ENCODE data around the gene MYH14. TPM values are rescaled to one million over a fixed set of nuclear protein-coding genes. Genes with fewer than 3 reads are reported as not detected.

MYH14 gene
- polyA plus RNA-seq, 1 experiment = not detected

- no peak overlapping the region for H3K4me3 ChIP-seq (ENCODE audit: low read depth, low read length)
- POLR2A ChIA-PET = no interaction called here
- no peaks in the 10 kb centered on the region for H3K36me3 ChIP-seq (ENCODE audit: control insufficient read depth, insufficient read depth, low read length)
- no peaks in the 10 kb centered on the region for H3K27me3 ChIP-seq (ENCODE audit: control insufficient read depth, insufficient read depth, low read length)
- no peak for TF ChIP-seq CTCF (IDR thresholded peaks at IDR 0.05; ENCODE audit: insufficient read depth, low read depth, low read length)
- no peak for DNase-seq (ENCODE audit: low read depth)
- CTCF ChIA-PET = no interaction called here
Measured at GRCh38 chr19:50238043-50238442, 34.6 kb downstream of the MYH14 start.

DNA sequence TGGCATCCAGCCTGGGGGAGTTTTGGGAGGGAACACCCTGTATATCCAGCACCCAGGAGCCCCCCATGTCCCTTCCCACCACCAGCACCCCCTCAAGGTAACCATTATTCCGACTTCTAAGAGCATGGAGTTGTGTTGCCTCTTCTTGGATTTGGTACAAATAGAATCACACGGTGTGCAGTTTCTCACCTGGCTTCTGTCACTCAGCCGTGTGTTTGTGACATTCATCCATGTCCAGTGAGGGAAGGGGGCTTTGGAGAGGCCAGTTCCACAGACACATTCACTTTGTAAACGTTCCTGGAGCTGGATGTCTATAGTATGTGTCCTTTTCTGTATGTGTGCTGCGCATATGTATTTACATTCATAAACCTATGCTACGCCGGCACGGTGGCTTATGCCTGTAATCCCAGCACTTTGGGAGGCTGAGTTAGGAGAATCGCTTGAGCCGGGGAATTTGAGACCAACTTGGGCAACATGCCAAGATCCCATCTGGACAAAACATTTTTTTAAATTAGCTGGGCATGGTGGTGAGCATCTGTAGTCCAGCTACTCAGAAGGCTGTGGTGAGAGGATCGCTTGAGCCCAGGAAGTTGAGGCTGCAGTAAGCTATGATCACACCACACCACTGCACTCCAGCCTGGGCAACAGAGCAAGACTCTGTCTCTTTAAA, 36.6 kb downstream of the MYH14 start:
- POLR2A ChIA-PET = no interaction called here
- DNase-seq (ENCODE audit: low read depth) = no peak
- CTCF ChIA-PET = no interaction called here

GRCh38 chr19:50242581-50242980, 39.2 kb downstream of the MYH14 start:
- no peak for DNase-seq (ENCODE audit: low read depth)
- Histone ChIP-seq H3K4me3 (ENCODE audit: low read depth, low read length) (no peak overlapping the region), H3K27me3 (ENCODE audit: control insufficient read depth, insufficient read depth, low read length) (no peaks in the 10 kb centered on the region), H3K36me3 (ENCODE audit: control insufficient read depth, insufficient read depth, low read length) (no peaks in the 10 kb centered on the region)
- POLR2A ChIA-PET = no interaction called here
- CTCF ChIA-PET = no interaction called here
- TF ChIP-seq CTCF (IDR thresholded peaks at IDR 0.05; ENCODE audit: insufficient read depth, low read depth, low read length) = no peak

More for the DNA sequence above, 36.6 kb downstream of the MYH14 start:
- no peak for TF ChIP-seq CTCF (IDR thresholded peaks at IDR 0.05; ENCODE audit: insufficient read depth, low read depth, low read length)
- Histone ChIP-seq H3K4me3 (ENCODE audit: low read depth, low read length) (no peak overlapping the region), H3K36me3 (ENCODE audit: control insufficient read depth, insufficient read depth, low read length) (no peaks in the 10 kb centered on the region), H3K27me3 (ENCODE audit: control insufficient read depth, insufficient read depth, low read length) (no peaks in the 10 kb centered on the region)

DNA sequence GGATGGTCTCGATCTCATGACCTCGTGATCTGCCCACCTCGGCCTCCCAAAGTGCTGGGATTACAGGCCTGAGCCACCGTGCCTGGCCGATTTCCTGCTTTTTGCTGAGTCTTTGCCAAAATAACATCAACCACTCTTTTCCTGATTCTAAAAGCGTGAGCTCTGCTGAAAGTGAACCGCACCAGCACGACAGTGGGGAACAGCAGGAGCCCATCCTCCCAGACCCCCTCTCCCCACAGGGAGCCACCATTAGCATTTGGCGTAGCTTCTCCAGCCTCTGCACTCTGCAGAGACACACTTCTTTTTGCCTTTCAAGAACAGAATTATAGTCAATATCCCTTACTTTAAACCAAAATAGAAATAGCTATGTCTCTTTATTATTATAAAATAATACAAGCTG, 41.3 kb downstream of the MYH14 start:
- no peak for TF ChIP-seq CTCF (IDR thresholded peaks at IDR 0.05; ENCODE audit: insufficient read depth, low read depth, low read length)
- Histone ChIP-seq H3K27me3 (ENCODE audit: control insufficient read depth, insufficient read depth, low read length) (no peaks in the 10 kb centered on the region), H3K4me3 (ENCODE audit: low read depth, low read length) (no peak overlapping the region), H3K36me3 (ENCODE audit: control insufficient read depth, insufficient read depth, low read length) (no peaks in the 10 kb centered on the region)
- ChIA-PET CTCF (no interaction called here), POLR2A (no interaction called here)
- DNase-seq (ENCODE audit: low read depth) = no peak

DNA sequence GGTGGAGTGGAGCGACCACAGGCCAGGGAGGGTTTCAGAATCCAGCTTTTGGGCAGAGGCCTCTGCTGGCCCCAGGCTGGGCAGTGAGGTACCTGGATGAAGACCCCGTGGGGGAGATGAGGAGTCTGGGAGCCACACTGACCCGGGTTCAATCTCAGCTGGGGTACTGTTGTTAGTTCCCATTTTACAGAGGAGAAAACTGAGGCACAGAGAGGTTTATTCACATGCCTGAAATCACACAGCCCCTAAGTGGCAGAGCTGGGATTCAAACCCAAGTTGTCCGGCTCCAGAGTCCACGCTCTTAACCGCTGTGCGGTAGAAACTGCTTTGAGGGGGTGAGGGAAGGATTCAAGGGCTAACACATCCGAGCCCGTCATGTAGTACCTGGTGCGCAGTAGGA, 45.0 kb downstream of the MYH14 start:
- DNase-seq (ENCODE audit: low read depth) = no peak
- POLR2A ChIA-PET = no interaction called here
- H3K27me3 ChIP-seq (ENCODE audit: control insufficient read depth, insufficient read depth, low read length) = no peaks in the 10 kb centered on the region
- H3K36me3 ChIP-seq (ENCODE audit: control insufficient read depth, insufficient read depth, low read length) = no peaks in the 10 kb centered on the region
- no peak overlapping the region for H3K4me3 ChIP-seq (ENCODE audit: low read depth, low read length)
- CTCF ChIA-PET = no interaction called here
- no peak for TF ChIP-seq CTCF (IDR thresholded peaks at IDR 0.05; ENCODE audit: insufficient read depth, low read depth, low read length)

All from BJ (cell line).